HG03064 (cell line): ENCODE measurements around the gene OR51E2.
A peak's percentile ranks its signal among the peaks of the same experiment; 100 is the strongest.
"Not testable (repeated sequence)": the region's sequence is repeated elsewhere in the genome, so short reads cannot be mapped to it uniquely, and the experiment has no call there.

Experiments
- ATAC-seq: cut with Tn5 transposase; IDR thresholded peaks from one replicate; pipeline ENCODE4 v1.9.1; 2021; ENCODE audit warnings: low read depth; ENCODE audit not compliant: unreplicated experiment

OR51E2 gene, protein sequence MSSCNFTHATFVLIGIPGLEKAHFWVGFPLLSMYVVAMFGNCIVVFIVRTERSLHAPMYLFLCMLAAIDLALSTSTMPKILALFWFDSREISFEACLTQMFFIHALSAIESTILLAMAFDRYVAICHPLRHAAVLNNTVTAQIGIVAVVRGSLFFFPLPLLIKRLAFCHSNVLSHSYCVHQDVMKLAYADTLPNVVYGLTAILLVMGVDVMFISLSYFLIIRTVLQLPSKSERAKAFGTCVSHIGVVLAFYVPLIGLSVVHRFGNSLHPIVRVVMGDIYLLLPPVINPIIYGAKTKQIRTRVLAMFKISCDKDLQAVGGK

DNA sequence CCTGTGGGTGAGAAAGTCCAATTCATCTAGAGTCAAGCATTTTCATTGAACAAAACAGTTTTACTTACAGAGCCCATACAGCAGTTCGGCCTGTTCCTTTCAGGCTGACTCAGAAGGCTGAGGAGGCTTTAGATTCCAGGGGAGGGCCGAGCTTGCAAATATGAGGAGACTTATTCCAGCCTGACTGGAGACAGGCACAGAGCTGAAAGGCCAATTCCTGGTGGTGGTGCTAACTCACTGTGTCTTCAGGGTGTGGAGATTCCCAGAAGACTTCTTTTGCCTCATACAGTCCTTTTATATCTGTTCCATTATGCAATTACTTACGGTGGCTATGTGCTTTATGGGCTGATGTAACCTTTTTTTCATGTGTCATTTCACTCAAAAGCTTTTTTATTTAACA is at the start of gene OR51E2:
Gene OR51E2, minus strand, starts transcription at position 269 of the 400 bp plus-strand sequence. CDS start 15,142 bp downstream, outside the sequence.
- ATAC-seq = no peak

DNA sequence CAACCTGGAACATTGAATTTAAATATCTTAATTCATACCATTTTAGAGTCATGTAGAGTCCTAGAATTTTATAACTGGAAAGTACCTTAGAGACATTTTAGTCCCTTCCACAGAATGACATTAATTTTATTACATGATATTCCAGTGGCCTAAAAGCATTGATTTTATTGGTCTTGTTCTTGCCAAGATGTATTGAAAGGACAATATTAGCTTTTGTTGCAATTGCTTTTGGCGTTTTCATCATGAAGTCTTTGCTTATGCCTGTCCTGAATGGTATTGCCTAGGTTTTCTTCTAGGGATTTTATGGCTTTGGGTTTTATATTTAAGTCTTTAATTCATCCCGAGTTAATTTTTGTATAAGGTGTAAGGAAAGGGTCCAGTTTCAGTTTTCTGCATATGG is 43.1 kb upstream of the OR51E2 start:
- no peak for ATAC-seq

- no peak for ATAC-seq
Measured at GRCh38 chr11:4727171-4727570, 29.5 kb upstream of the OR51E2 start.

- ATAC-seq = not testable (repeated sequence)
Measured at GRCh38 chr11:4722616-4723534, 25.2 kb upstream of the OR51E2 start.

DNA sequence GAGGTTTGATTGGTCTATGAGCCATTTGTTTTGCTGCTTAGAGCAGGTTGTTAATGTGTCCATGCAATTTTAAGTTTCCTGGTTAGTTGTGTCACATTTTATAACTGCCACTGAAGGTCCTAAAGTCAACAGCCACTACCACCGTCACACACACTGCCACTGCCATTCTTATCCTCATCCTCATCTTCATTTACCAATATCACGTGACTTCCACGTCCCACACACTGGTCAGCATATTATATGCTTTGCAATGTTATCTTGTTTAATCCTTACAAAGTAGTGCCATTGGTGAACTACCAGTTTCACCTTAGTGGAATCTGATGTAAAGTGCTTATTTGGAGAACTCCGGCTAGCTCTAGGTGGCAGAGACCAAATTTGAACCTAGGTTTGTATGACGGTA is 16.6 kb upstream of the OR51E2 start:
- ATAC-seq = no peak

DNA sequence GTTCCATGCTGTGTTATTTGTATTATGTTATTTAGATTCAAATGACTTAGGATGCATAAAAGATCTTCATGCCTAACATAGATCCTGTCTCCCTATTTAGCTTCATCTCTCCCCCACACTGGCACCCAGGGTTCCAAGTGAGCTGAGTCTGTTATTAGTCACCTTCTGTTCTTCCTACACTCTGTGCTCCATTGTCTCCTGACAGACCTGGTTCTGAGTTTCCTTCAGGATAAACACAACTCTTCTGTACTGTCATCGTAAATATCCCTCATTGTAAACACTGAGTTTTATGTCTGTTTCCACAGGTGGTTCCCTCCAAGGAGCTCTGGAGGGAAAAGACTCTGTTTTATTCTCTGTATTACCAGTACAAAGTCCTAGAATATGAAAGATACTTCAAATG is 15.6 kb upstream of the OR51E2 start:
- ATAC-seq = no peak

- no peak for ATAC-seq
Measured at GRCh38 chr11:4704790-4705334, 7.2 kb upstream of the OR51E2 start.

- ATAC-seq = peak; percentile 48
Measured at GRCh38 chr11:4704054-4704789, 6.6 kb upstream of the OR51E2 start, which contains the start of gene MMP26. Gene MMP26 (plus strand): TSS chr11:4704784.

DNA sequence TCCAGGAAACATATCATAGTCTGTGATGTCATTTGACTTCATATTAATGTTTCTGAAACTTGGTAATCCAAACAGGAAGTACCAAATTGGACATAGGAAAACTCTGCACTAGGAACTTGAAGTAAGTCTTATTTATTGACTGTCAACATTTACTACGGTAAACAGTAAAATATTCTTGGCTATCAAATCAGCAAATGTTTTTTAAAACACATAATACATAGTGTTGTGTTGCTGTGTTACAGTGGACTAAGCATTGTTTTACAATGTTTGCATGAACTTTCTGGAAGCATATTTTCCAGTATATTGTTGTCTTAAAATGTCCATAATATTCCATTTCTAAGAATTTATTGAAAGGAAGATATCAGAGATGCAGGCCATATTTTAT is 2.8 kb upstream of the OR51E2 start:
- ATAC-seq = no peak

DNA sequence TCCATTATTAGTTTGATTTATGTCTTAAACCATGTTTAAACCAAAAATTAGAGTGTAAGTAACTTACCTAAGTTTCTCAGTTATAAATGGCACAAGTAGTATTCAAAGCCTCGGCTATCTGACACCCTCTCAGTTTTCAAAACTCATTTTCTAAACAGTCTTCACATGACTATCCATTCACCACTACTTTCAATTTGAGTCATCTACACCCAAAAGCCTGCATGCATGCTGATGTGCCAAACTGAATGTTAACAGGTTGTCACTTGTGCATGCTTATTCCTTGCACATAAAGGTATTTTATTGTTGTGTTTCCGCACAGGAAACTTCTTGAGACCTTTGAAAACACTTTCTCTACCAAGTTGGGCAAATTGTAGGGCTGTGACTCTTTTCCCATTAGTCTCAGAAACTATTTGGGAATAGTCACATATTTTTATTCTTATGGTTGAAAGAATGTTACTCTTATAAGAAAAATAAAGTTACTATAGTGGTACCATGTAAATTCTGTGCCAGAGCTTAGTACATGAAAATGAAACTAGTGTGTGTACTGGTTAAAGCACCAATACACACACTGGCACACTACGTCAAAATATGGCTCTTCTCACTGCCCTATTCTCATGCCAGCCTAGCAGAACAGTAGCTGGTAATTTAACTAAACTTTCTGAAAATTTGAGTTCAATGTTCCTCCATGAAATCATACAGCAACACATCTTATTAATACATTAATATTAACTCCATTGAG is 2.2 kb upstream of the OR51E2 start:
- peak; percentile 90 for ATAC-seq

DNA sequence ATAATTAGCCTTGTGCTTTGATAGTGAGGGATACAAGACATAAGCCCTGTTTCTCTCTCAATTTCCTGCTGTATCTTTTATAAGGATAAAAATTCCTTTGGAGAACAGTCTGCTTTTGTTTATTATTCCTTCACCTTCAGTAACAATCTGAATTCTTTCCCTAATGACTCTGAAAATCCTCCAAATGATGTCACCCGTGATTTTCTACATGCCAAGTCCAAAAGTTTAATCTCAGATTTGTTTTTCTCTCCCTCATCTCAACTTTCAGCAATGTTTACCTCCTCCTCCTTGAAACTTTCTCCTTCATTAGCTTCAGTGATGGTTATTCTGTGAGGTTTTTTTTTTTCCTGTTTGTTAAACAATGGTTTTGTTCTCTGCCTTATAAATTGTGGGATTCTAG is 2.2 kb downstream of the OR51E2 start:
- no peak for ATAC-seq

- ATAC-seq = no peak
Measured at GRCh38 chr11:4684631-4685285, 12.9 kb downstream of the OR51E2 start.

GRCh38 chr11:4682623-4683419 is 14.8 kb downstream of the OR51E2 start:
- ATAC-seq = no peak

DNA sequence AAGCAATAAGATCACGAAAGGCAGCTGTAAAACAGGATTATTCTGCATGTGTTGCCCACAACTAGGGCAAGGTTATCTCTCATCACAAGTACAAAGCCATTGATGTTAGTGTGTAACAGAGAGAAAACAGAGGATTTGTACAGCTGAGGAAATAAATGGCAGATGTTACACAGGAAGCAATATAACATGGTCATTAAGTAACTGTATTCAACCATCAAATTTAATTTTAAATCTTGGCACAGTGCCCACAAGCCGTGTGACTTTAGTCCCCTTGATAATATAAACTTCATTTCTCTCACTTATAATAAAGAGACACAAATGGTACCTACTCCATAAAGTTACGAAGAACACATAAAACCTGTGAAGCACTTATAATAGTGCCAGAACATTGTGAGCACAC is 17.3 kb downstream of the OR51E2 start:
- ATAC-seq = no peak

- no peak for ATAC-seq
Measured at GRCh38 chr11:4677948-4678347, 19.7 kb downstream of the OR51E2 start.

GRCh38 chr11:4673781-4674180 is 23.9 kb downstream of the OR51E2 start:
- ATAC-seq = no peak

DNA sequence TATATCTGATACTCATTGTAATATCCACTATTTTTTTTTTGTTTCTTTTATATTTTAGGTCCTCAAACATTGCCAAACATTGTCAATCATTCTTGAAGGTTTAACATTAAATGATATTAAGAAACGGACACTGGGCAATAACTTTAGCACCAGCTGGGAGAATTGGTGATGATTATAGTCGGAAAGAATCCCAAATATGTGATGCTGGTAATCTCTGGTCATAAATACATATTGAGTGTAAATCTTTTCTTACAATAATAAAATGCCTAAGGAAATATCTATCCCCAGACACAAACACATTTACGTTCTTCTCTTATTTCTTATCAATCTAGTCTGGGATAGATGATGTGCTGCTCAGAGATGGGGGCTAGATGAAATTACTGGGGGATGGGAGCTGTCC is 25.2 kb downstream of the OR51E2 start:
- no peak for ATAC-seq

DNA sequence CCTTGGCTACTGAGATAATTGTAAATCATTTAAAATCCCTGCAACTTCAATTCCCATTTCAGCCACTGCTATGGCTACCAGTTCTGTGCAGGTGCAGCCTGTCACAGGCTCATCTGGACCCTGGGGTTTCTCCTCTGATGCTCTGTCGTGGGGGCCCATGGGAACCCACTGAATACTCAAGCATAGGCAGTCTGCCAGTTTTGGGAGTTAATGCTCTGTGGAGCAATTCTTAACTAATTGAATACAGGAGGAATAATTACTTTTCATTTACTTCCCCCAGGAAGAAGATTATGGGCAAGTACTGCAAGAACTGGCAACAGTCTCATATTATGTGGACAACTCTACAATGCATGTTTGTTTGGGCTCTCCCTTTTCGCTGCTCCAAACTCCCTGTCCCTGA is 25.9 kb downstream of the OR51E2 start:
- ATAC-seq = no peak

- ATAC-seq = no peak
Measured at GRCh38 chr11:4665424-4665823, 32.2 kb downstream of the OR51E2 start.
